Erythroblast (primary cell): ENCODE measurements around the gene GMIP.

Experiments used
- GATA1 ChIP-seq: IDR thresholded peaks from 2 replicates; pipeline ENCODE4 v1.6.1; 2011; ENCODE audit warnings: low read depth, mild to moderate bottlenecking, control low read depth, low read length, moderate library complexity
- POLR2A ChIP-seq: IDR thresholded peaks from 2 replicates; pipeline ENCODE4 v1.6.1; 2011; ENCODE audit warnings: mild to moderate bottlenecking, low read length

- TF ChIP-seq POLR2A = no peak
- TF ChIP-seq GATA1 = no peak
Measured at GRCh38 chr19:19661675-19662251, 18.3 kb upstream of the GMIP start.
